Suprapubic skin (tissue), 4 donors: ENCODE results near the gene LAMA3. TPM values are rescaled to one million over a fixed set of nuclear protein-coding genes. Genes with fewer than 3 reads are reported as not detected.

Experiments
- DNase-seq, 2 donors: peaks; one replicate each; pipeline ENCODE4 v3.0.0-alpha.2; 2019; ENCODE audit warnings: low spot score in 2 of 2
- H3K27ac ChIP-seq: fragments of 200-600 bp; sonication (generic); one replicate; pipeline ENCODE4 v1.5.1; 2019
- H3K27me3 ChIP-seq: fragments of 200-600 bp; sonication (generic); one replicate; pipeline ENCODE4 v1.5.1; 2019
- H3K36me3 ChIP-seq: fragments of 200-600 bp; sonication (generic); one replicate; pipeline ENCODE4 v1.5.1; 2019
- H3K4me1 ChIP-seq: fragments of 200-600 bp; sonication (generic); one replicate; pipeline ENCODE4 v1.5.1; 2019
- H3K4me3 ChIP-seq: fragments of 200-600 bp; sonication (generic); one replicate; pipeline ENCODE4 v1.5.1; 2019; ENCODE audit warnings: mild to moderate bottlenecking
- H3K9me3 ChIP-seq: fragments of 200-600 bp; sonication (generic); one replicate; pipeline ENCODE4 v1.5.1; 2019
- EP300 ChIP-seq: sonication (generic); formaldehyde crosslinking; IDR thresholded peaks from one replicate; pipeline ENCODE4 v1.6.1; 2017; ENCODE audit warnings: antibody characterized with exemption
- POLR2A ChIP-seq, 2 donors: fragments of 450-650 bp; IDR thresholded peaks; one replicate each; pipeline ENCODE4 v1.6.1; 2017; ENCODE audit warnings: antibody characterized with exemption in 2 of 2, mild to moderate bottlenecking in 2 of 2, moderate library complexity in 2 of 2
- POLR2AphosphoS5 ChIP-seq, 3 donors: sonication (generic); formaldehyde crosslinking; IDR thresholded peaks; one replicate each; pipeline ENCODE4 v1.6.1; 2017; ENCODE audit warnings: antibody characterized with exemption in 3 of 3
- WGBS: methylation state at CpG from one replicate; pipeline ENCODE4 v1.1.5; 2018; 5-methylcytosine and 5-hydroxymethylcytosine counted together
- total RNA-seq, 4 donors: library from RNA; depleted of rRNA; stranded (reverse); fragments of >200 nt; gene quantifications; one replicate each; pipeline ENCODE4 v1.1.0, GENCODE V29; 2016
- TF ChIP-seq, protein P1 (sequence below), 2 donors: fragments of 200-600 bp in 1 of 2; fragments of 450-650 bp in 1 of 2; sonication (generic) in 1 of 2; IDR thresholded peaks; one replicate each; pipeline ENCODE4 v1.5.1; 2016 to 2019; ENCODE audit warnings: antibody characterized with exemption in 2 of 2, mild to moderate bottlenecking in 1 of 2, moderate library complexity in 1 of 2

Gene LAMA3
- total RNA-seq, 4 donors from 2014 or later: 233 to 370 (median 253) TPM

GRCh38 chr18:23847321-23847986, 158.2 kb downstream of the LAMA3 start:
- DNase-seq: no peak
- Histone ChIP-seq H3K27ac (no peak overlapping the region), H3K9me3 (no peaks in the 10 kb centered on the region), H3K4me1 (peaks cover 8% of the 10 kb centered on the region), H3K27me3 (no peaks in the 10 kb centered on the region), H3K4me3 (no peak overlapping the region), H3K36me3 (peaks cover 57% of the 10 kb centered on the region)
- no peak for TF ChIP-seq POLR2AphosphoS5 (IDR thresholded peaks at IDR 0.05)
- TF ChIP-seq EP300: no peak
- no peak for TF ChIP-seq POLR2A (IDR thresholded peaks at IDR 0.05)
- TF ChIP-seq, protein P1, sequence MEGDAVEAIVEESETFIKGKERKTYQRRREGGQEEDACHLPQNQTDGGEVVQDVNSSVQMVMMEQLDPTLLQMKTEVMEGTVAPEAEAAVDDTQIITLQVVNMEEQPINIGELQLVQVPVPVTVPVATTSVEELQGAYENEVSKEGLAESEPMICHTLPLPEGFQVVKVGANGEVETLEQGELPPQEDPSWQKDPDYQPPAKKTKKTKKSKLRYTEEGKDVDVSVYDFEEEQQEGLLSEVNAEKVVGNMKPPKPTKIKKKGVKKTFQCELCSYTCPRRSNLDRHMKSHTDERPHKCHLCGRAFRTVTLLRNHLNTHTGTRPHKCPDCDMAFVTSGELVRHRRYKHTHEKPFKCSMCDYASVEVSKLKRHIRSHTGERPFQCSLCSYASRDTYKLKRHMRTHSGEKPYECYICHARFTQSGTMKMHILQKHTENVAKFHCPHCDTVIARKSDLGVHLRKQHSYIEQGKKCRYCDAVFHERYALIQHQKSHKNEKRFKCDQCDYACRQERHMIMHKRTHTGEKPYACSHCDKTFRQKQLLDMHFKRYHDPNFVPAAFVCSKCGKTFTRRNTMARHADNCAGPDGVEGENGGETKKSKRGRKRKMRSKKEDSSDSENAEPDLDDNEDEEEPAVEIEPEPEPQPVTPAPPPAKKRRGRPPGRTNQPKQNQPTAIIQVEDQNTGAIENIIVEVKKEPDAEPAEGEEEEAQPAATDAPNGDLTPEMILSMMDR (IDR thresholded peaks at IDR 0.05): no peak
- WGBS: 95% methylated on average over 4 of the region's 19 CpGs

GRCh38 chr18:23849141-23849540, 159.9 kb downstream of the LAMA3 start:
- Histone ChIP-seq H3K27me3 (no peaks in the 10 kb centered on the region), H3K4me3 (no peak overlapping the region), H3K4me1 (peaks cover 8% of the 10 kb centered on the region), H3K27ac (no peak overlapping the region), H3K9me3 (no peaks in the 10 kb centered on the region), H3K36me3 (peaks cover 41% of the 10 kb centered on the region)
- TF ChIP-seq, protein P1 (IDR thresholded peaks at IDR 0.05): no peak
- TF ChIP-seq POLR2A (IDR thresholded peaks at IDR 0.05): no peak
- TF ChIP-seq EP300: no peak
- no peak for TF ChIP-seq POLR2AphosphoS5 (IDR thresholded peaks at IDR 0.05)
- 64% methylated on average over 1 of the region's 1 CpG for WGBS
- DNase-seq: no peak

DNA sequence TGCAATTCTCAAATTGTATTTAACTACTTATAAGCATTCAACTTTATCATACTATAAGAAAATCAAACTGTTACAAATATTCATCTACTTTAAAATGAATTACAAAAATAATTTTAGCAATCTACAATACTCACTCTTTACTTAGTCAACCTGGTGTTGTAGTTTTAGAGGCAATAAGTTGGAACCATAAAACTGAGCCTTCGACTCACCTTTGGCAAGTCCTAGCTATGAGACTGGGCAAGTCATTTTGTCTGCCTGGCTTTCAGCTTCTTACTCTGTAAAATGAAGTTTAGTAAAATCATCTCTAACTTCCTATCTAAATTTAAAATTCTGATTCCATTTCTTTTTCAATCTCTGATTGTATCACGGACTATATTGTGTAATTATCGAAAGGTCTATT, 161.0 kb downstream of the LAMA3 start:
- H3K27me3 ChIP-seq: no peaks in the 10 kb centered on the region
- DNase-seq: no peak
- no peaks in the 10 kb centered on the region for H3K9me3 ChIP-seq
- TF ChIP-seq EP300 (no peak), POLR2AphosphoS5 (IDR thresholded peaks at IDR 0.05) (no peak), POLR2A (IDR thresholded peaks at IDR 0.05) (no peak)
- TF ChIP-seq, protein P1 (IDR thresholded peaks at IDR 0.05): no peak
- 91% methylated on average over 3 of the region's 3 CpGs for WGBS
- H3K36me3 ChIP-seq: peaks cover 31% of the 10 kb centered on the region
- H3K4me1 ChIP-seq: peaks cover 8% of the 10 kb centered on the region
- H3K27ac ChIP-seq: no peak overlapping the region
- no peak overlapping the region for H3K4me3 ChIP-seq

- Histone ChIP-seq H3K4me1 (peaks cover 8% of the 10 kb centered on the region), H3K36me3 (peaks cover 21% of the 10 kb centered on the region), H3K4me3 (no peak overlapping the region), H3K9me3 (no peaks in the 10 kb centered on the region), H3K27ac (no peak overlapping the region), H3K27me3 (no peaks in the 10 kb centered on the region)
- no peak for DNase-seq
- WGBS: 65% methylated on average over 3 of the region's 3 CpGs
- TF ChIP-seq, protein P1 (IDR thresholded peaks at IDR 0.05): no peak
- TF ChIP-seq POLR2AphosphoS5 (IDR thresholded peaks at IDR 0.05) (no peak), EP300 (no peak), POLR2A (IDR thresholded peaks at IDR 0.05) (no peak)
Observed at GRCh38 chr18:23851470-23852002, 162.3 kb downstream of the LAMA3 start.

DNA sequence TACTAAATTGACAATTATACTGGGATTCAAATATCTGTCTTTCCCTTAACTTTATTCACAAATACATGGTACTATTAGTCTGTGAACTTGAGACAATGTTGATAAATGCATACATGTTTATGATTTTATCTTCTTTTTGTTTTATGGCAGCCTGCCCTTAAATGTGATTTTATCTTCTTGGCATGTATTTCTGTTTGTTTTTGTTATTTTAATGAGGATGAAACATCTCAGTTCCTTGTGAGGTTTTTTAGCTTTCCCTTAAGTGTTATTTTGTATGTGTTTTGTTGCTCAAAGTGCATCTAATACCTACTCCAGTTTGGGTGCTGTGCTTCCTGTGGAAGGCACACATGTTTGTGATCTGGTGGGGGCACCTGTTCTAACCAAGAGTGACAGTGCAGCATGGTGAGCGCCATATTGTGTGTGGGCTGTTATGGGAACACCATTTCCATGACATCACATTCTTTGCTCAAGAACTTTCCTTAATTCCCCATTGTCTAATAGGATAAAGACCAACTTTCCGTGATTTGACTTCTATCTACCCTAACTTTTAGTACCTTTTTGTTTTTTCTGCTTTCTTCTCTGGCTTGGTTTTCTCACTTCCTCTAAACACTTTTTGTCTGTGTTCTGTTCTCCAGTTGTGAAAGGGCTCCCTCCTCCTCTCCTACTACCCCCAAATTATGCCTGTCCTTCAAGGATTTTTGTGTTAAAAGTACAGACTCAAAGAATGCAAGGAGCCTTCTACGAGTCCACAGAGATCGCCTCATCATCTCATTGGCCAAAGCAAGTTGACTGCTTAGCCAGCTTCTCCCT, 163.2 kb downstream of the LAMA3 start:
- 94% methylated on average over 4 of the region's 4 CpGs for WGBS

More for the DNA sequence above, 163.2 kb downstream of the LAMA3 start:
- DNase-seq: no peak
- TF ChIP-seq POLR2AphosphoS5 (IDR thresholded peaks at IDR 0.05): no peak
- TF ChIP-seq, protein P1 (IDR thresholded peaks at IDR 0.05): no peak
- TF ChIP-seq POLR2A (IDR thresholded peaks at IDR 0.05): no peak
- no peak for TF ChIP-seq EP300
- Histone ChIP-seq H3K9me3 (no peaks in the 10 kb centered on the region), H3K27ac (no peak overlapping the region), H3K4me1 (peaks cover 8% of the 10 kb centered on the region), H3K36me3 (peaks cover 15% of the 10 kb centered on the region), H3K4me3 (no peak overlapping the region), H3K27me3 (no peaks in the 10 kb centered on the region)
